GM23248 (cell line): Measurements from ENCODE around the gene PLA2G2D. TPM values are rescaled to one million over a fixed set of nuclear protein-coding genes. Genes with fewer than 3 reads are reported as not detected.
A peak's percentile ranks its signal among the peaks of the same experiment; 100 is the strongest.

Experiments
- DNase-seq: peaks from one replicate; pipeline ENCODE4 v3.0.0-alpha.2; 2015
- H2AFZ ChIP-seq: fragments of 200-600 bp; sonication (generic); 2 replicates; pipeline ENCODE4 v1.6.1; 2016; ENCODE audit warnings: antibody characterized with exemption
- H3F3A ChIP-seq: fragments of 200-600 bp; sonication (generic); 2 replicates; pipeline ENCODE4 v1.6.1; 2016; ENCODE audit warnings: mild to moderate bottlenecking, antibody characterized with exemption, mixed run types; ENCODE audit not compliant: insufficient read depth
- H3K27ac ChIP-seq: fragments of 200-600 bp; sonication (generic); 2 replicates; pipeline ENCODE4 v1.5.1; 2016; ENCODE audit warnings: mild to moderate bottlenecking
- H3K27me3 ChIP-seq: fragments of 200-600 bp; sonication (generic); replicated peaks from 2 replicates; pipeline ENCODE4 v1.6.1; 2016; ENCODE audit warnings: mild to moderate bottlenecking; ENCODE audit not compliant: insufficient read depth
- H3K36me3 ChIP-seq: fragments of 200-600 bp; sonication (generic); 2 replicates; pipeline ENCODE4 v1.6.1; 2016; ENCODE audit warnings: low read depth, mild to moderate bottlenecking
- H3K4me1 ChIP-seq: fragments of 200-600 bp; sonication (generic); 2 replicates; pipeline ENCODE4 v1.6.1; 2016; ENCODE audit warnings: mild to moderate bottlenecking; ENCODE audit not compliant: insufficient read depth
- H3K4me2 ChIP-seq: fragments of 200-600 bp; sonication (generic); one replicate; pipeline ENCODE4 v1.6.1; 2016; ENCODE audit warnings: mild to moderate bottlenecking; ENCODE audit not compliant: unreplicated experiment
- H3K4me3 ChIP-seq: fragments of 200-600 bp; sonication (generic); 2 replicates; pipeline ENCODE4 v1.5.1; 2016; ENCODE audit warnings: mild to moderate bottlenecking
- H3K79me2 ChIP-seq: fragments of 200-600 bp; sonication (generic); 2 replicates; pipeline ENCODE4 v1.6.1; 2016; ENCODE audit warnings: mild to moderate bottlenecking; ENCODE audit not compliant: insufficient read depth
- H3K9ac ChIP-seq: fragments of 200-600 bp; sonication (generic); 2 replicates; pipeline ENCODE4 v1.6.1; 2016; ENCODE audit warnings: mild to moderate bottlenecking
- H3K9me2 ChIP-seq: fragments of 200-600 bp; sonication (generic); 2 replicates; pipeline ENCODE4 v1.6.1; 2016; ENCODE audit warnings: mixed run types, mild to moderate bottlenecking, moderate library complexity; ENCODE audit not compliant: insufficient read depth
- H3K9me3 ChIP-seq: fragments of 200-600 bp; sonication (generic); one replicate; pipeline ENCODE4 v1.6.1; 2017; ENCODE audit warnings: low read depth
- H4K20me1 ChIP-seq: fragments of 200-600 bp; sonication (generic); 2 replicates; pipeline ENCODE4 v1.6.0; 2016; ENCODE audit not compliant: insufficient read depth
- EZH2 ChIP-seq: fragments of 200-600 bp; sonication (generic); IDR thresholded peaks from 2 replicates; pipeline ENCODE4 v1.6.1; 2018; ENCODE audit warnings: antibody characterized with exemption, mild to moderate bottlenecking; ENCODE audit not compliant: insufficient read depth, poor library complexity, severe bottlenecking
- EZH2phosphoT487 ChIP-seq: fragments of 200-600 bp; sonication (generic); IDR thresholded peaks from 2 replicates; pipeline ENCODE4 v1.6.1; 2018; ENCODE audit warnings: antibody characterized with exemption, moderate library complexity, mild to moderate bottlenecking, low read depth; ENCODE audit not compliant: insufficient read depth
- WGBS, 2 experiments: methylation state at CpG; one replicate each; pipeline ENCODE4 v1.1.6; 2015 to 2017; ENCODE audit warnings: low lambda C conversion rate in 2 of 2, low coverage in 1 of 2; ENCODE audit errors: missing lambda C conversion rate in 2 of 2; 5-methylcytosine and 5-hydroxymethylcytosine counted together
- in situ Hi-C: fragments of 300-500 bp; cut with MboI; formaldehyde crosslinking; loops from 2 replicates; pipeline ENCODE4 v1.15.0; 2020
- polyA plus RNA-seq: library from polyadenylated mRNA; unstranded; fragments of >200 nt; fragmentation: Nextera tagmentation; extraction: Ambion mirVana; gene quantifications from 2 replicates; pipeline ENCODE4 v1.2.1, GENCODE V29; 2016
- total RNA-seq: library from RNA; depleted of rRNA; stranded (reverse); fragments of >200 nt; shearing (Covaris generic); gene quantifications from 2 replicates; pipeline ENCODE4 v1.2.3, GENCODE V29; 2014

PLA2G2D gene
- total and polyA plus RNA-seq, 2 experiments from 2014 or later = not detected

DNA sequence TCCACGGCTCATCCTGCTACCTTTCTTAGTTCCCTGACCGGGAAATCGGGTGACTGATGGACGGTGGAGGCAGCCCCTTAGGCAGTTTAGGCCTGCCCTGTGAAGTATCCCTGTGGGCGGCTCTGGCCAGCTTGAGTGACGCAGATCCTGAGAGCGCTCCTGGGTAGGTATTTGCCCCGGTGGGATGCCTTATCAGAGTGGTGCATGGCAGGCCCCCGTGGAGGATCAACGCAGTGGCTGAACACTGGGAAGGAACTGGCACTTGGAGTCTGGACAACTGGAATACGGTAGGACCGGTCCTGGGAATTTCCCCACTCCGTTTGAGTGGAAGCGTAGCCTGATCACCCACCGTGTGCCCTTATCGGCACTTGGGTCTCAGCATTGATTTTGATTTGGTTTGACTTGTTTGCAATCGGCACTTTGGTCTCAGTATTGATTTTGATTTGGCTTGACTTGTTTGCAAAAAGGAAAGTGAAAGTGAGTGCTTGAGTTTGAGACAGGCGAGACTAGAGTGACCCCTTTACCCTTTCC is 35.0 kb upstream of the PLA2G2D start:
- Histone ChIP-seq H2AFZ (peak overlapping the region; percentile 69; the same call in 1 of the 2 replicates), H3F3A (no peaks in the 10 kb centered on the region), H3K79me2 (no peaks in the 10 kb centered on the region), H3K4me3 (no peak overlapping the region), H3K9me3 (no peaks in the 10 kb centered on the region), H3K4me1 (peaks cover 10% of the 10 kb centered on the region), H3K4me2 (no peak overlapping the region), H3K9ac (no peak overlapping the region), H3K36me3 (no peaks in the 10 kb centered on the region), H4K20me1 (no peaks in the 10 kb centered on the region), H3K27me3 (no peaks in the 10 kb centered on the region), H3K27ac (no peak overlapping the region), H3K9me2 (no peaks in the 10 kb centered on the region)
- no peak for TF ChIP-seq EZH2phosphoT487
- no peak for DNase-seq
- in situ Hi-C loops = no loop called here
- 91% methylated on average over 18 of the region's 18 CpGs for WGBS, 2 experiments

DNA sequence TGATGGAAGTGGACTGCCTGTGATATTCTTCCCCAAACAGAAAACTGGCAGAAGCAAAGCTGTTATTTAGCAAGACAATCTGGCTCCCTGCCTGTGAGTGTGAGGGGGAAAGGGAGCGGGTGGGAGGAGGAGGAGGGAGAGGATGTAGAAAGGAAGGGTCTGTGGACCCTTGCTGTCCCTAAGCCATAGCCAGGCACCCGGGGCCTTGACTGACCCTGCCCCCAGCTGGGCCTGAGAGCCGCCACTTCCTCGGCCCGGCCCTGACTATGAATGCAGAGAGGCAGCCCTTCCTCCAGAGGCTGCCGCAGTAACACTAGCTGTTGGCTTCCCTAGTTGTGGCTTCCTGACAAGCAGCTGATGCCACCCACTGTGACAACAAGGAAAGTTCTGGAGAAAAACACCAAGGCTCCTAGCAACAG is 33.7 kb upstream of the PLA2G2D start:
- peak; percentile 72 for DNase-seq
- H3K9ac ChIP-seq = peak overlapping the region; percentile 68
- 14 to 23% methylated on average over 6 of the region's 6 CpGs for WGBS, 2 experiments

GRCh38 chr1:20152599-20152930 is 33.2 kb upstream of the PLA2G2D start:
- H4K20me1 ChIP-seq = no peaks in the 10 kb centered on the region
- no peak overlapping the region for H3K4me3 ChIP-seq
- 36 to 37% methylated on average over 6 to 7 of the region's 7 CpGs for WGBS, 2 experiments
- peak overlapping the region; percentile 89 for H2AFZ ChIP-seq
- H3K9me2 ChIP-seq = no peaks in the 10 kb centered on the region
- H3K9me3 ChIP-seq = no peaks in the 10 kb centered on the region
- H3K27ac ChIP-seq = peak overlapping the region; percentile 43; the same call in 1 of the 2 replicates
- H3K79me2 ChIP-seq = no peaks in the 10 kb centered on the region
- H3K4me1 ChIP-seq = peaks cover 10% of the 10 kb centered on the region
- no peaks in the 10 kb centered on the region for H3K27me3 ChIP-seq
- TF ChIP-seq EZH2 (no peak), EZH2phosphoT487 (no peak)
- no peaks in the 10 kb centered on the region for H3F3A ChIP-seq
- in situ Hi-C loops = no loop called here
- DNase-seq = no peak
- peak overlapping the region; percentile 68 for H3K9ac ChIP-seq
- H3K4me2 ChIP-seq = peak overlapping the region; percentile 34
- H3K36me3 ChIP-seq = no peaks in the 10 kb centered on the region

More for the DNA sequence above, 33.7 kb upstream of the PLA2G2D start:
- no peaks in the 10 kb centered on the region for H4K20me1 ChIP-seq
- in situ Hi-C loops = no loop called here
- H3K79me2 ChIP-seq = no peaks in the 10 kb centered on the region
- TF ChIP-seq EZH2phosphoT487 = no peak
- TF ChIP-seq EZH2 = no peak
- H3K4me1 ChIP-seq = peaks cover 10% of the 10 kb centered on the region
- peak overlapping the region; percentile 89 for H2AFZ ChIP-seq
- H3K4me2 ChIP-seq = peak overlapping the region; percentile 34
- no peaks in the 10 kb centered on the region for H3K36me3 ChIP-seq
- H3K9me3 ChIP-seq = no peaks in the 10 kb centered on the region
- H3K4me3 ChIP-seq = no peak overlapping the region
- peak overlapping the region; percentile 43; the same call in 1 of the 2 replicates for H3K27ac ChIP-seq
- H3K9me2 ChIP-seq = no peaks in the 10 kb centered on the region
- H3K27me3 ChIP-seq = no peaks in the 10 kb centered on the region
- no peaks in the 10 kb centered on the region for H3F3A ChIP-seq

GRCh38 chr1:20151906-20152598 is 32.7 kb upstream of the PLA2G2D start:
- Histone ChIP-seq H3K79me2 (no peaks in the 10 kb centered on the region), H3F3A (no peaks in the 10 kb centered on the region), H3K4me1 (peaks cover 10% of the 10 kb centered on the region), H3K9me2 (no peaks in the 10 kb centered on the region), H2AFZ (peak overlapping the region; percentile 89), H3K4me3 (peak overlapping the region; percentile 65), H3K9me3 (no peaks in the 10 kb centered on the region), H3K27me3 (no peaks in the 10 kb centered on the region), H3K36me3 (no peaks in the 10 kb centered on the region), H3K4me2 (peak overlapping the region; percentile 59), H3K27ac (no peak overlapping the region), H3K9ac (peak overlapping the region; percentile 68), H4K20me1 (no peaks in the 10 kb centered on the region)
- TF ChIP-seq EZH2phosphoT487 = no peak
- TF ChIP-seq EZH2 = no peak
- DNase-seq = peak; percentile 90
- in situ Hi-C loops = no loop called here
- WGBS, 2 experiments = 6 to 9% methylated on average over 22 to 29 of the region's 29 CpGs
